ENCODE measurements around the gene FOXO6.

Gene FOXO6

DNA sequence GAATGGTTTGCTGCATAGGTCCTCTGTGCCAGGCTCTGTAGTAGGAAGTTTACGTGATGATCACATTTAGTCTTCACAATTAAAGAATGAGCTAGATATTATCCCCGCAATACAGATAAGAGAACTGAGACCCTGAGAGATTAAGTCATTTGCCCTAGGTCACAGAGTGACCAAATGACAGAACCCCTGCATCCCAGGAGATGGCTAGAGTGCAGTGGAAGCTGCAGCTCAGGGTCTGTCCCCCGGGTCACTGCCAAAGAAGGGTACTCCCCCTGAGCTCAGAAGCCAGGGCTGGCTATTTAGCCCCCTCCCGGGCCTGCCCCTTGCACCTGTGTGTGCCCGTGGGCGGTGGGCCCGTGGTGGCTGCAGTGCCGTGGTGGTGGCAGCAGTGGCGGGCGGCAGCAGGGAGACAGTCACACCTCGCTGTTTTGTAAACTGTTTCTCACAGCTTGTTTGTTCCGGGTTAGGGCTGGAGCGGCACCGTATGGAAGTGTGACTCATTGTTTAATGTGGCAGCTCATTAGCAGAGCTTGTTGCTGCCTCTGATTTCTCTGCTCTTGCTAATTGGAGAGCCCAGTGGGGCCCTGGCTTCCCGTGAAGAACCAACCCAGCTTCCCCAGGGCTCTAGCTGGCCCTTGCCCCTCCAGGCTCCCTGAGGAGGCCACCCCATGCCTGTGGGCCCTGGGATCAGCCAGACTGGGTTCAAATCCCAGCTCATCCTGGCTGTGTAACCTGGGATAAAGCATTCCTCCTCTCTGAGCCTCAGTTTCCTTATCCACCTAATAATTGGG is 19.3 kb upstream of the FOXO6 start:
- Mint-ChIP-seq H3K4me3 (no peak overlapping the region), H3K36me3 (no peaks in the 10 kb centered on the region), H3K4me1 (ENCODE audit: low read depth) (peaks cover 4% of the 10 kb centered on the region), H3K27ac (no peak overlapping the region), H3K9me3 (ENCODE audit: low read depth) (peaks cover 21% of the 10 kb centered on the region), H3K27me3 (peaks cover 17% of the 10 kb centered on the region)

DNA sequence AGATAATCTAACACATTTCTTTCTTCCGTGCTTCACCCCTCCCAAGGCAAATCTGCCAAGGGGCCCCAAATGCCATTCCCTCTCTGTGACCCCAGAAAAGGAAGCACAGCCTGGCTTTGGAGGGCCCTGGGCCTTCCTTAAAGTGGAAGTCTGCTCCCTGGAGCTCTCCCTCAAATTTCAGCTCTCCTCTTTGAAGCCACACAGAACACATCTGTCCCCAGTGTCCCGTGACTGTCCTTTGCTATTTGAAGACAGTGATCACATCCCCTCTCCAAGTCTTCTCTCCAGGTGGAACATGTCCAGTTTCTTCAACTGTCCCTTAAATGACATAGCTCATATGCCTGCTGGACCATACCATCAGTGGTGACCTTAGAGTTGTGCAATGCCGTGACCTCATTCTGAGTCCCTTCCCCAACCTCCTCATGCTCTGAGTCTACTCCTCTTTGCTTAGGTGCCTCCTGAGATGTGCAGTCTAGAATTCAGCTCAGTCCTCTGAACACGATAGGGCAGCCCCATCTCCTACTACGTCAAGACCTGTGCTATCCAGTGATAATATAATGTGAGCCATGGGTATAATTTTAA is 18.4 kb upstream of the FOXO6 start:
- Mint-ChIP-seq H3K4me1 (ENCODE audit: low read depth) (peaks cover 4% of the 10 kb centered on the region), H3K27ac (no peak overlapping the region), H3K4me3 (no peak overlapping the region), H3K36me3 (no peaks in the 10 kb centered on the region), H3K9me3 (ENCODE audit: low read depth) (peaks cover 21% of the 10 kb centered on the region), H3K27me3 (peaks cover 16% of the 10 kb centered on the region)

DNA sequence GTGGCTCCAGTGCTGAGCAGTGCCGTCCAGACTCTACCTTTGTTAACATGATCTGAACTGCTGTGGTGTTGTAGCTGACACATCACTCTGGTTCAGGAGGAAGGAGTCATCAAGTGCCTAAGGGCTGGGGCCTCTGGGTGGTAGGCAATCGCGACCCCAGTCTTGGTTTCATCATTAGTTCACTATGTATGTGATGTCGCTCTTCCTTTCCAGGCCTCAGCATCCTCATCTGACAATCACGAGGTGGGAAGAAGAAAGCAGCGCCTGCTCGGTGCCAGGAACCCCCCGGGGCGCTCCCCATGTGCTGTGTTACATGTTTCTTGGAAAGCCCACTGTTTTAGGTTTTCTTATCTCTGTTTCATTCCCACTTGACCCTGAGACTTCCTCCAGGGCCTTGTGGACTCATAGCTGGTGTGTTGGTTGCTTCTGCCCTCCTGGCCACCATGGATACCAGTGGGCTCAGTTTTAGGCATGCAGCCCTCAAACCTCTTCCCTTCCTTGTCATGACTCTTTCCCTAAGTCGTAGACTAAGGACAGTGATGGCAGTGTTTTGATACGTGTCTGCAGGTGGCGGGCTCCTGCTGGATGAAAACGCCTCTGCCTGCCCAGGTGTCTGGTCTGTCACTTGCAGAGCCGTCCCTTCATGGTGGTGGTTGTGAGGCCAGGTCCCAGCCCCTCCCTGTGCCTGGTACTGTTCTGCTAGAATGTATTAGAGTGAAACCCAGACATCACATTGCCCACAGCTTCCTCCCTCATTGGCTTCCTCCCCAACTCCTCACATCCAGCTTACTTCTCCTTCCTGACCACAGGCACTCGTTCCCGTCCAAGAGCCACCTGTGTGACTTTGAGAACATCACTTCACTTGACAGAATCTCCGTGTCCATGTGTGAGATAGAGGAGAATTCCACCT is 17.2 kb upstream of the FOXO6 start:
- Mint-ChIP-seq H3K27me3 (peaks cover 16% of the 10 kb centered on the region), H3K9me3 (ENCODE audit: low read depth) (peaks cover 13% of the 10 kb centered on the region), H3K27ac (no peak overlapping the region), H3K4me3 (no peak overlapping the region), H3K4me1 (ENCODE audit: low read depth) (peaks cover 4% of the 10 kb centered on the region), H3K36me3 (no peaks in the 10 kb centered on the region)

DNA sequence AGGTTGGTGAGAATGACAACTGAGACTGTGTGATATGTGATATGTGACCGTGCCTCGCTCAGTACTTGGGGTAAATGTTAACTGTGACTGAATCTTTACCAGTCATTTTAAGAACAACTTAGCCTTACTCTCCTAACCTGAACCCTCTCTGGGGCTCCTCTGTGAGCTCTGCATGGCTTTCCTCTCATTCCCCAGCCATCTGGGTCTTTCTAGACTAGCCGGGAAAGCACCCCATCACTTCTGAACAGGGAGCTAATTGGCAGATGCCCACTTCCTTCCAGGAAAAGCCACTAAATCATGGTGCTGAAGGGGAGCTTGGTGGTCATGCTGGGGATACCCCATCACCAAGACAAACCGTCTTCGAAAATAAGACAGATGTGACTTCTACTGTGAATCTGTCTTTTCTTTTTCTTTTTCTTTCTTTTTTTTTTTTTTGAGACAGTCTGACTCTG is 16.5 kb upstream of the FOXO6 start:
- Mint-ChIP-seq H3K4me1 (ENCODE audit: low read depth) (peaks cover 4% of the 10 kb centered on the region), H3K4me3 (no peak overlapping the region), H3K9me3 (ENCODE audit: low read depth) (peaks cover 8% of the 10 kb centered on the region), H3K27ac (no peak overlapping the region), H3K27me3 (peaks cover 16% of the 10 kb centered on the region), H3K36me3 (no peaks in the 10 kb centered on the region)

DNA sequence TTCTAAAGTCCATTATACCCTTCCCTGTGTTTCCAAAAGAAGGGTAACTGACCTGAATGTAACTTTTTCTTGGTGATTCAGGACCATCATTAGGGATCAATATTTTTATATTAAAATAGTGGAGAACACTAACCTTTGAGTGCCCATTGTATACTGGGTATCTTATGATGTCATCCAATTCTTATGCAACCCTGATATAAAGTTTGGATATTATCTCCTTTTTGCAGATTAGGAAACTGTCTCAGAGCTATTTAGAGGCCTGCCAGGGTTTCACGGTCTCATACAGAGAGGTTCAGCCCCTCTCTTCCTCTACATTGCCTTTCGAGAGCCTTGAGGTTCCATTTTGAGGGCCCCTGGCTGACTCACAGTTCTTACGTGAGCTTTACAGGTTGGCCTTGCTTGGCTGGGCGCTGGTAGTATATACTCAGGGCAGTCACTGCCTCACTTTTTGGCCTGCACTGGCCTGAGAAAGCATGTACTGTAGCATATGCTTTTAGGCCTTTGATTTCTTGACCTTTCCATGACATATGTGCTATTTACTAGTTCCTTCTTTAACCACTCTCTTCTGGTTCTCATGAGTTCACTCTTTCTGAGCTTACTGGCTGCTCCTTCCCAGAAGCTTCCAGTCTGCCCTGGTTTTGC is 15.7 kb upstream of the FOXO6 start:
- H3K4me1 Mint-ChIP-seq (ENCODE audit: low read depth): peaks cover 4% of the 10 kb centered on the region
- no peak overlapping the region for H3K4me3 Mint-ChIP-seq
- H3K36me3 Mint-ChIP-seq: no peaks in the 10 kb centered on the region
- H3K27me3 Mint-ChIP-seq: peaks cover 12% of the 10 kb centered on the region
- no peaks in the 10 kb centered on the region for H3K9me3 Mint-ChIP-seq (ENCODE audit: low read depth)
- no peak overlapping the region for H3K27ac Mint-ChIP-seq

DNA sequence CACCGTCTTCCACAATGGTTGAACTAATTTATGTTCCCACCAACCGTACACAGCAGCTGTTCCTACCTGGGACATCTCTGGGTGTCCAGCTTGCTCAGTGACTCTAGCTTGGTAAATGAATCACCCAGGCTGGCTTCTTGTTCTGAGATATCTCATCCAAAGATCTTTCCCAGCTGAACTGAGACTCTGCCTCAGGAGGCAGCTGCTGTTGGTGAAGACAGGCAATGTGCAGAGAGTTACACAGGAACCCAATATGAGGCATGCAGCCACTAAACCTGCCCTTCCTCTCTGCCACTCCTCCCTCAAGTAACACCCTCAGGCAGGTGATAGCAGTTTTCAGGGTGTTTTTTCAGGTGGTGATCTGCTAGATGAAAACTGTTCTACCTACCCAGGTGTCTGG is 14.0 kb upstream of the FOXO6 start:
- Mint-ChIP-seq H3K27ac (no peak overlapping the region), H3K9me3 (ENCODE audit: low read depth) (no peaks in the 10 kb centered on the region), H3K4me1 (ENCODE audit: low read depth) (peaks cover 4% of the 10 kb centered on the region), H3K36me3 (no peaks in the 10 kb centered on the region), H3K27me3 (peaks cover 12% of the 10 kb centered on the region), H3K4me3 (no peak overlapping the region)

DNA sequence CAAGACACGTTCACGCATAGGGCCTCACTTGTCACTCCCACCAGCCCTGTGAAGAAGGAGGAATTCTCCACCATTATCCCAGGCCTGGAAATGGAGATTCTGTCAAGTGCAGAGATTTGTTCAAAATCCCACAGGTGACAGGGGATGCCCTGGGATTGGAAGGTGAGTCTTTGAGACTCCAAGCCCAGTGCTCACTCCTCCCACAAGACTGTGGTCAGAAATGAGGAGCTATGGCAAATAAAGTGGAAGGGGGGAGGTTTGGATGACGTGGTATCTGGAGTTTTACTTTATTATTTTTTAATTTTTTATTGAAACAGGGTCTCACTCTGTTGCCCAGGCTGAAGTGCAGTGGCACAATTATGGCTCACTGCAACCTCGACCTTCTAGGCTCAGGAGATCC is 12.8 kb upstream of the FOXO6 start:
- H3K4me1 Mint-ChIP-seq (ENCODE audit: low read depth): peaks cover 4% of the 10 kb centered on the region
- no peaks in the 10 kb centered on the region for H3K36me3 Mint-ChIP-seq
- peaks cover 5% of the 10 kb centered on the region for H3K27me3 Mint-ChIP-seq
- no peaks in the 10 kb centered on the region for H3K9me3 Mint-ChIP-seq (ENCODE audit: low read depth)
- H3K27ac Mint-ChIP-seq: no peak overlapping the region
- H3K4me3 Mint-ChIP-seq: no peak overlapping the region

DNA sequence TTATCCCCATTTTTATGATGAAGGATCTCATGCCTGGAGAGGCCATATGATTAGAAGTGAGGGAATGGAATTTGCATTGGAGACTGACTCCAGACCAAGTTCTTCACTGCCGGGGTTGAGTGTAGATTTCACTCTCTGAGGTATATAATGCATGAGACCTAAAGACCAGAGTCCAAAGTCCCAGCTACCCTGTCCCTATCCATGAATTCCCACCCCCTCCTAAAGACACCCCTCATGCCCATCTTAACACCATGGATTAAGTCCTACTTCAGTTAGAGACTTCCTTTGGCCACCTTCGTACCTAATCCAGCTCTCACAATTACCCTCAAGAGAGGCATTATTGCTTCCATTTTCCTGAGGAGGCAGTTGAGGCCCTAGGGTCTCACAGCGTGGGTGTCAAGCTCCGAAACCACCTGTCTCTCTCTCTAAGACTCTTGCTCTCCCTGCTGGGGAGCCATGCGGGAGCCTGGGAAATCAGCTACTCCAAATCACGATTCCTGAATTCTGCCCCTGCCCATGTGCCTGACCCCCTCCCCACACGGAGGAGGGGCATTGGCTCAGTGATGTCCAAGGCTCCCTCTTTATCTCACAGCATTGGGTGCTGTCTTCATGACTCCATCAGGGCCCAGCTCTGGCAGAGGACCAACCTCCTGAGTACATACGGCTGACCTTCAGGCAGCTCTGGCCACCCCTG is 11.7 kb upstream of the FOXO6 start:
- Mint-ChIP-seq H3K36me3 (no peaks in the 10 kb centered on the region), H3K27me3 (peaks cover 5% of the 10 kb centered on the region), H3K9me3 (ENCODE audit: low read depth) (no peaks in the 10 kb centered on the region), H3K4me1 (ENCODE audit: low read depth) (peaks cover 1% of the 10 kb centered on the region), H3K27ac (no peak overlapping the region), H3K4me3 (no peak overlapping the region)

DNA sequence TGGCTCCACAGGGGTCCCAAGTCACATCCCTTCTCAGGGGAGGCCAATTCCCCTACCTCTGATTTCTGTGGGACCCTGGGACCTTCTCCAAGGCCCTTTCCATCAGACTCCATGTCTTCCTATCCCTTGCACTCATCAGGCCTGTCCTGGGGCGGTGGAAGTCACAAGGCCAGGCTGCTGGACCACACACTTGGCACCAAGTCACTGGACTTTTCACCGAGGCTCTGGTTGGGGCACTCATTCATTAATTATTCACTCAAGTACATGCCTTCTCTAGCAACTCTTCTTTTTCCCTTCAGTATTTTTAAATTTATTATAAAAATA is 11.2 kb upstream of the FOXO6 start:
- Mint-ChIP-seq H3K36me3 (no peaks in the 10 kb centered on the region), H3K9me3 (ENCODE audit: low read depth) (no peaks in the 10 kb centered on the region), H3K27ac (no peak overlapping the region), H3K4me1 (ENCODE audit: low read depth) (no peaks in the 10 kb centered on the region), H3K27me3 (peaks cover 5% of the 10 kb centered on the region), H3K4me3 (no peak overlapping the region)

DNA sequence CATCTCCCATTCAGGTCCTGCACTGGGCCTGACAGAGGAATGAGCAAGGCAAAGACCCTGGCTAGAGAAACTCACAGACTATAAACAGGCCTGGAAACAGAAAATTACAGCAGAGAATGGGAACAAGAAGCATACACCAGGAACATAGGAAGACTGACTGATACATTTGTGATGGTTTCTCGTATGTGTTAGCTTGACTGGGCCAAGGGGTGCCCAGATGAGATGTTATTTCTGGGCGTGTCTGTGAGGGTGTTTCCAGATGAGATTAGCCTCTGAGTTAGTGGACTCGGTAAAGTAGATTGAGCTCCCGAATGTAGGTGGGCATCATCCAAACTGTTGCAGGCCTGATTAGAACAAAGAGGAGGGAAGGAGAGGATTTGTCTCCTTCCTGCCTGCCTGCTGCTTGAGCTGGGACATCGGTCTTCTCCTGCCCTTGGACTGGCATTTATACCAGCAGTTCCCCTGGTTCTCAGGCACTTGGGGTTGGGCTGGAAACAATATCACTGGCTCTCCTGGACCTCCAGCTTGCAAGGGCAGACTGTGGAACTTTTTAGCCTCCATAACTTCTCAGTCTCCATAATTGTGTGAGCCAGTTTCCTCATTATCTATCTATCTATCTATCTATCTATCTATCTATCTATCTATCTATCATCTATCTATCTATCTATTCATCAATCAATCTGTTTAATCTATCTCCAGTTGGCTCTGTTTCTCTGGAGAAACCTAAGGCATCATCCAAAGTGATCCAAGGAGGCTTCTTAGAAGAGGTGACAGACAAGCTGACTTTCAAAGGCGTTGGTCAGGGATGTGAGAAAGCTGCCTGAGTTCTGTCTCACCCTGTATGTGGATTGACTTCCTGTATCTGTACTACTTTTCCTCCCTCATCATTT is 9.7 kb upstream of the FOXO6 start:
- H3K9me3 Mint-ChIP-seq (ENCODE audit: low read depth): no peaks in the 10 kb centered on the region
- H3K36me3 Mint-ChIP-seq: no peaks in the 10 kb centered on the region
- no peak overlapping the region for H3K4me3 Mint-ChIP-seq
- H3K4me1 Mint-ChIP-seq (ENCODE audit: low read depth): no peaks in the 10 kb centered on the region
- peaks cover 5% of the 10 kb centered on the region for H3K27me3 Mint-ChIP-seq
- no peak overlapping the region for H3K27ac Mint-ChIP-seq

DNA sequence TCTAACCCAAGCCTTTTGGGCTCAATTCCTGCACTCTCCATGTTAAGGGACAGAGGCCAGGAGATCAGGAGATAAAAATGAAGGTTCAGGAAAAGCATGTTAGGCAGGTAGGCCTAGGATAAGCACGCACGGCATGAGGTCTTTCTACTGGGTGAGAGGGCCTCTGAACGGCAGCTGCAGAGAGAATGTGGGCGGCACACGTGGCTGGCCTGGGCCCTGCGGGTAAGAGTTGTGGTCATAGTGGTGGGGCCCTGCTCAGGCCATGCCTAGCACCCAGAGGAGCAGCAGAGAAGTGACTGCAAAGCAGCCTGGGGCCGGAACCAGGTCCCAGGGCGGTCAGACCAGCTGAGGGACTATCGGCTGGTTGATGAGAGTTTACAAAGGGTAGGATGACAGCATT is 7.5 kb upstream of the FOXO6 start:
- no peaks in the 10 kb centered on the region for H3K36me3 Mint-ChIP-seq
- H3K4me3 Mint-ChIP-seq: no peak overlapping the region
- H3K27me3 Mint-ChIP-seq: peaks cover 4% of the 10 kb centered on the region
- no peak overlapping the region for H3K27ac Mint-ChIP-seq
- H3K9me3 Mint-ChIP-seq (ENCODE audit: low read depth): no peaks in the 10 kb centered on the region
- H3K4me1 Mint-ChIP-seq (ENCODE audit: low read depth): peaks cover 3% of the 10 kb centered on the region

DNA sequence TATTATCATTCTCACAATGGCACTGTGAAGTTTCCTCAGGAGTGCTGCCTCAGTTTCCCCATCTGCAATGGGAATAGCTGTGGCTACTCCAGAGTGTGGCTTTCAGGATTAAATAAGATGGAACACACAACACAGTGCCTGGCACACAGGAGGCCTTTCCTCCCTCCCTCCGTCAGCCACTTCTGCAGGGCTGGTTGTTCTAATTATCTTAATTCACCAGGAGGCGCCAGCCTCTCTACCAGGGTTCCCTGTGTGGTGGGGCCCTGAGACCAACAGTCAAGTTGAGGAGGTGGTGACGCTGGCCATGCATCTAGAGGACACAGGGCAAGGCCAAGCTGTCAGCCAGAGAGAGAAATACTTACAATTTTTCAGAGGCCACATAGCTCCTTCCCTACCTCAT is 6.3 kb upstream of the FOXO6 start:
- no peaks in the 10 kb centered on the region for H3K9me3 Mint-ChIP-seq (ENCODE audit: low read depth)
- peaks cover 4% of the 10 kb centered on the region for H3K27me3 Mint-ChIP-seq
- no peak overlapping the region for H3K27ac Mint-ChIP-seq
- no peak overlapping the region for H3K4me3 Mint-ChIP-seq
- peaks cover 3% of the 10 kb centered on the region for H3K4me1 Mint-ChIP-seq (ENCODE audit: low read depth)
- H3K36me3 Mint-ChIP-seq: no peaks in the 10 kb centered on the region

DNA sequence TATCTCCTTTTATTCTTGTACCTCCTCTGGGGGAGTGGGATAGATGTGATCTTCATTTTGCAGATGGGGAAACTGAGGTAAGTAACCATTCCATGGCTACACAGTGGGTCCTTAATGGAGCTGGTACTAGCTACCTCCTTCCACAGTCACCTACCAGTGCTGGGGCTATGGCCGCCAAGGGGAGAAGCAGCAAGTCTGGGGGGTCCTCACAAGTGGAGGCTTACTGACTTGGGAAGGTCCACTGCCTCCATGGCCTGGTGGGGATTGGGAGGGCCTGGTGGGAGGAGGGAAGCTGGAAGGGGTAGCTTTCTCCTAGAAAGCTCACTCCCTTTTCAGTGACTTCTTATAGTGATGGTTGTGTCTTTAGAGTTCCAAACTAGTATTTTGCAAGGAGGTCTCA is 5.9 kb upstream of the FOXO6 start:
- peaks cover 4% of the 10 kb centered on the region for H3K27me3 Mint-ChIP-seq
- H3K4me1 Mint-ChIP-seq (ENCODE audit: low read depth): peaks cover 6% of the 10 kb centered on the region
- H3K36me3 Mint-ChIP-seq: no peaks in the 10 kb centered on the region
- H3K9me3 Mint-ChIP-seq (ENCODE audit: low read depth): no peaks in the 10 kb centered on the region
- no peak overlapping the region for H3K27ac Mint-ChIP-seq
- no peak overlapping the region for H3K4me3 Mint-ChIP-seq

DNA sequence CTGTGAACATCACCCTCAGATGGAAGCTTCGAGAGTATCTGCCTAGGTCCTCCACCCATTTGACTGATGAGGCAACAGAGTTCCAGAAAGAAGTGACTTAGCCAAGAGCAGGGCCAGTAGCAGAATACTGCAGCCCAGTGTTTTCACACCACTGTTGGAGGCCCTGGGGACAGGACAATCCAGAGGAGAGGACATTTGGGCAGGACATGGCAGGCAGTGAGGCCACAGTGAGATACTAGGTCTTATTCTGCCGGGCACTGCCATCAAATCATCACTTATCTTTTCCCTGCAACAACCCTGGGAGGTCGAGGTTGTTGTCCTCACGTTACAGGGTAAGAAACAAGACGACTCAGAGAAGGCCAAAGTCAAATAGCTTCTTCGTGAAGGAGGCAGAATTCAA is 5.5 kb upstream of the FOXO6 start:
- peaks cover 4% of the 10 kb centered on the region for H3K27me3 Mint-ChIP-seq
- H3K36me3 Mint-ChIP-seq: no peaks in the 10 kb centered on the region
- no peak overlapping the region for H3K27ac Mint-ChIP-seq
- H3K9me3 Mint-ChIP-seq (ENCODE audit: low read depth): no peaks in the 10 kb centered on the region
- peaks cover 10% of the 10 kb centered on the region for H3K4me1 Mint-ChIP-seq (ENCODE audit: low read depth)
- no peak overlapping the region for H3K4me3 Mint-ChIP-seq

Data from activated naive CD8-positive, alpha-beta T cell (primary cell).